ENCODE results near the gene FEM1C.

FEM1C gene

DNA sequence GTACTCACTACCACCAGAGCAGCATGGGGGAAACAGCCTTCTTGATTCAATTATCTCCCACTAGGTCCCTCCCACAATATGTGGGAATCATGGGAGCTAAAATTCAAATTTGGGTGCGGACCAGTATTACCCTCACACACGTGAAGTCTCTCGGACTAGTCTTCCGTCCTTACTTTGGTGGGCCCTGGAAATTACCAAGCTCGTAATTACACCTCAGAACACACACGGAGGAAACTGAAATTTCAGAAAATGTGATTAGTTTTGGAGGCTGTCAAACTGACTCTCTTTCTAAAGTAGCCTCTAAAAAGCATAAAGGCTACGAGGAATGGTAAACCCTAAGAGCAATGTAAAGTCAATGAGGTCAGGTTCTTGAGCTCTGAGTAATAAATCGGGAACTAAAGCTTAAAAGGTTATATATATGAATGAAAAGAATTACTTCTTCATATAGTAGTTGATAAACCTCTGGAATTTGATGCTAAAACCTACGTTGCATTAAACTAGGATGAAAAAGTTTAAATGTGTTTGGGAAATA is 842 bp upstream of the FEM1C start:
- TF ChIP-seq, protein P1, sequence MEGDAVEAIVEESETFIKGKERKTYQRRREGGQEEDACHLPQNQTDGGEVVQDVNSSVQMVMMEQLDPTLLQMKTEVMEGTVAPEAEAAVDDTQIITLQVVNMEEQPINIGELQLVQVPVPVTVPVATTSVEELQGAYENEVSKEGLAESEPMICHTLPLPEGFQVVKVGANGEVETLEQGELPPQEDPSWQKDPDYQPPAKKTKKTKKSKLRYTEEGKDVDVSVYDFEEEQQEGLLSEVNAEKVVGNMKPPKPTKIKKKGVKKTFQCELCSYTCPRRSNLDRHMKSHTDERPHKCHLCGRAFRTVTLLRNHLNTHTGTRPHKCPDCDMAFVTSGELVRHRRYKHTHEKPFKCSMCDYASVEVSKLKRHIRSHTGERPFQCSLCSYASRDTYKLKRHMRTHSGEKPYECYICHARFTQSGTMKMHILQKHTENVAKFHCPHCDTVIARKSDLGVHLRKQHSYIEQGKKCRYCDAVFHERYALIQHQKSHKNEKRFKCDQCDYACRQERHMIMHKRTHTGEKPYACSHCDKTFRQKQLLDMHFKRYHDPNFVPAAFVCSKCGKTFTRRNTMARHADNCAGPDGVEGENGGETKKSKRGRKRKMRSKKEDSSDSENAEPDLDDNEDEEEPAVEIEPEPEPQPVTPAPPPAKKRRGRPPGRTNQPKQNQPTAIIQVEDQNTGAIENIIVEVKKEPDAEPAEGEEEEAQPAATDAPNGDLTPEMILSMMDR (IDR thresholded peaks at IDR 0.05): no peak

DNA sequence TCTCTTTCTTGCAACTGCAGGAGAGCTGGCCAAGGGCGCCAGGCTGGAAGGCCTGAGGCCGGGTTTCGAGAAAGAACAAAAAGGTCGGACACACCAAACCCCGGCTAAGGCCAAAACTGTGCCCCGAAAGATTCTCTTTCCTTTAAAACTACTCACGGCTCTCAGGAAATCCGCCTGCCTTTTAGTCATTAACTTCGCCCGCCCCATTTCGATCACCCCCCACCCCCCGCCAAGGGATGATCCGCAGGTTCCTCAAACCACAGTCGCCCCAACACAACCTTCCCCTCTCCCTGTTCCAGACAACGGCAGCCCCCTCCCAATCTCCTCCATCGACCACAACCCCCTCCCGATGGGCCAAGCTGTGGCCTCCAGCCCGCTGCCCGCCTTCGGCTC is 536 bp downstream of the FEM1C start:
- TF ChIP-seq, protein P1 (IDR thresholded peaks at IDR 0.05): no peak

DNA sequence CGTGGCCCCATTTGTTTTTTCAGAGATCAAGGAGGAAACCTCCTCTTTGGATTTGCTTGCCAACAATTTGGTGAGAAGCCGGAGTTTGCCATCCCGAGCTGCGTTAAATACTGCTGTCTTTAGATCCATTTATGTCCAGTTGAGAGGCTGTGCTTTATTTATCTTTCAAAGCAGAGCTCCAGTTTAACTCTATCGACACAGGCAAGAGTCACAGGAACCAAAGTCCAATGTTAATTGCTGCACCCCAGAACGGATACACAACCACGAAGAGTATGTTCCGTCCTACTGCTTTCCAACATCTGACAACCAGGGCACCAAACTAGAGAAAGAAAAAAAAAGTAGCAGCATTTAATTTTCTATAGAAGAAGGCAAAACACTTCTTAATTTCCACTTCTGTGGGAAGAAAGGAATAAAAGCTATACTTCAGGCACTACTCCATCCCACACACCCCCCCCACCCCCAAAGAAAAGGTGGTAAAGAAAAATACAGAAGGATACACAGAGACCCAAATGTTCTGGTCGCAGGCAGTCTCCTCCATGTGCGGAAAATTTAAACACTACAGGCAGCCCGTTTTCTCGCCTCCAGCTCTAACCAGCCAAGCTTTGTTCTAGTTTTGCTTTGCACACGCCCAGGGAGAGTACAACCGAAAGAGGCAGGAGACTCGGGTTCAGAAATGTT is 1.1 kb downstream of the FEM1C start:
- TF ChIP-seq, protein P1 (IDR thresholded peaks at IDR 0.05): no peak

DNA sequence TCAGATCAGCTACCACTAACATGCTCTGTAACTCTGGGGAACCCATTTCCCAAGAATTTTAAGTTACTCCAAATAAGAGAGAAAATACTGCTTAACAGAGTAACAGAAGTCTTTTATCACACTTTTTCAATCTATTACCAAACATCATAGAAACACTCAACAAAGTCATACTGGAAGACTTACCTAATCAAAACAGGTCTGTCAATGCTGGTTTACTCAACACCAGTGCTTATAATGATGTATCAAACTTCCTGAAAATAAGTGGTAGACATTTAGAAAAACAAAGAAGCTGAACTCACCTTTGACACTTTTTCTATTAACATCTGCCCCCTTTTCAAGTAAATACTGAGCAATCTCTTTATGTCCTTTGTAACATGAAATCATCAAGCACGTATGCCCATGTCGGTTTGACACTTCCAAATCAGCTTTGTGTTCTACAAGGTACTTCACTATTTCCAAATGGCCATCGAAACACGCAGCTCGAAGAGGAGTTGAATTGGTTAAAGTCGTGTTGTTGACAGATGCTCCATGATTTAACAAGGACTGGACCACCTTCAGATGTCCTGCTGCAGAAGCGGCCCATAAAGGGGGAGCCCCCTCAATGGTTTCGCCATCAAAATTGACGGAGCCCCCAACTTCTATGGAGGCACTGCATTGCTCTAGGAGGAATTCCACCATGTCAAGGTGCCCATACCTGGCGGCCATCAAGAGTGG is 1.8 kb downstream of the FEM1C start:
- TF ChIP-seq, protein P1 (IDR thresholded peaks at IDR 0.05): no peak

DNA sequence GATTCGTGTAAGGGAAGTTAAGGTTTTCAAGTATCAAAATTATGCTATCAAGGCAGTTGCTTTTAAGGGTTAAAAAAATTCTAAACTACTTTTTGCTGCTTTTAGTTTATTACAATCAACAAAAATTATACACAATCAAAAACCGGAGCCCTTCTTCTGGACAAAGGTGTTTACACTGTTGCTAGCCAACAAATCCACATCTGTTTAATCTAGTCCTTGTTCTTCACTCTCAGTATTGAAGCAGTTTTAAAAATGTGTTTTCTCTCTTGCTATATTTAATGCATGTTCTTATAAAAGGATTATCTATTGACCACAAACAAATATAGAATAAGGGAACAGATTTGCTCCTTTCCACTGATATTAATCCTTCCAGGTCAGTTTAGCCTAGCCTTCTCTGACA is 2.5 kb downstream of the FEM1C start:
- TF ChIP-seq, protein P1 (IDR thresholded peaks at IDR 0.05): no peak

DNA sequence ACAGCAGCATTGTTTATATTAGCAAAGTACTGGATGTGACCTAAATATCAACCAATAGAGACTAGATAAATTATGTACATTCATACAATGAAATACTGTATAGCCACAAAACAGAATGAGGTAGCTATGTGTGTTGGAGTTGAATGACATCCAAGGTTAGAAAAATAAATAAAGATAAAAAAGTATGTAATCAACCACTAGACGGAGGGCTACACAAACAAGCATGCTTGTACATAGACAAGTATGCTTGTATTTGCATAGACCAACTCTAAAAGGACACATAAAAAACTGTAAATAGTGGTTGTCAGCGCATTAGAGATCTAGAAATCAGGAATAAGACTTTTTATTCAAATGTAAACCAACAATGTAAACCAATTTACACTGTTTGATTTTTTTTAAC is 3.0 kb downstream of the FEM1C start:
- TF ChIP-seq, protein P1 (IDR thresholded peaks at IDR 0.05): no peak

DNA sequence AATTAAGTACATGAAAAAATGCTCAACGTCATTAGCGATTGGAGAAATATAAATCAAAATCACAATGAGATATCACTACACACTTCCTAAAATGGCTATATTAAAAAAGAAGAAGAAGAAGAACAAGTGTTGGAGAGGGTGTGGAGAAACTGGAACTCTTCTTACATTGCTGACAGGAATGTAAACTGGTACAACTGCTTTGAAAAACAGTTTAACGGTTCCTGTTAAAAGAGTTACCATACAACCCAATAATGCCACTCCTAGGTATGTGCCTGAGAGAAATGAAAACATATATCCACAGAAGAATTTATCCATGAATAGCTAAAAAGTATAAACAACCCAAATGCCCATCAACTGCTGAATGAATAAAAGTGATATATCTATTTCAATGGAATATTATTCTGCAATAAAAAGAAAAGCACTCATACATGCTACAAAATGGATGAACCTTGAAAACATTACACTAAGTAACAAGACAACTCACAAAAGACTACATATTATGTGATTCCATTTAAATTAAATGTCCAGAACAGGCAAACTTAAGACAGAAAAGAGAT is 9.0 kb downstream of the FEM1C start:
- TF ChIP-seq, protein P1 (IDR thresholded peaks at IDR 0.05): no peak
